MM.1S (cell line): ENCODE data around the gene ATP4A.

Experiments
- DNase-seq: peaks from one replicate; pipeline ENCODE4 v3.0.0-alpha.2; 2015
- H2AFZ ChIP-seq: fragments of 300-600 bp; sonication (generic); 2 replicates; pipeline ENCODE4 v1.6.0; 2016; ENCODE audit warnings: antibody characterized with exemption, low read length
- H3F3A ChIP-seq: fragments of 300-600 bp; sonication (generic); 2 replicates; pipeline ENCODE4 v1.6.1; 2016; ENCODE audit warnings: mild to moderate bottlenecking, antibody characterized with exemption, low read length, moderate library complexity, mixed read lengths; ENCODE audit not compliant: insufficient read depth
- H3K27ac ChIP-seq: fragments of 300-600 bp; sonication (generic); 2 replicates; pipeline ENCODE4 v1.5.1; 2016; ENCODE audit warnings: mild to moderate bottlenecking, low read length
- H3K27me3 ChIP-seq: fragments of 300-600 bp; sonication (generic); replicated peaks from 2 replicates; pipeline ENCODE4 v1.6.0; 2016; ENCODE audit warnings: low read length; ENCODE audit not compliant: insufficient read depth
- H3K36me3 ChIP-seq: fragments of 300-600 bp; sonication (generic); replicated peaks from 2 replicates; pipeline ENCODE4 v1.6.1; 2016; ENCODE audit warnings: mild to moderate bottlenecking, low read length, mixed read lengths; ENCODE audit not compliant: insufficient read depth
- H3K4me1 ChIP-seq: fragments of 300-600 bp; sonication (generic); 2 replicates; pipeline ENCODE4 v1.6.1; 2016; ENCODE audit warnings: low read length, mixed read lengths
- H3K4me2 ChIP-seq: fragments of 300-600 bp; sonication (generic); 2 replicates; pipeline ENCODE4 v1.6.0; 2016; ENCODE audit warnings: low read depth, low read length
- H3K4me3 ChIP-seq: fragments of 300-600 bp; sonication (generic); 2 replicates; pipeline ENCODE4 v1.5.1; 2016; ENCODE audit warnings: low read length, mixed read lengths
- H3K79me2 ChIP-seq: fragments of 300-600 bp; sonication (generic); 2 replicates; pipeline ENCODE4 v1.6.1; 2016; ENCODE audit warnings: mixed run types, low read length, mixed read lengths
- H3K9ac ChIP-seq: fragments of 300-600 bp; sonication (generic); 2 replicates; pipeline ENCODE4 v1.6.1; 2016; ENCODE audit warnings: low read length, mixed read lengths
- H3K9me2 ChIP-seq: fragments of 300-600 bp; sonication (generic); replicated peaks from 2 replicates; pipeline ENCODE4 v1.6.1; 2016; ENCODE audit warnings: mild to moderate bottlenecking, low read length, mixed read lengths; ENCODE audit not compliant: insufficient read depth
- H3K9me3 ChIP-seq: fragments of 300-600 bp; sonication (generic); replicated peaks from 2 replicates; pipeline ENCODE4 v1.6.1; 2016; ENCODE audit warnings: mild to moderate bottlenecking, low read length, mixed read lengths; ENCODE audit not compliant: insufficient read depth
- H4K20me1 ChIP-seq: fragments of 300-600 bp; sonication (generic); 2 replicates; pipeline ENCODE4 v1.6.1; 2016; ENCODE audit warnings: mild to moderate bottlenecking, low read length, moderate library complexity, mixed read lengths; ENCODE audit not compliant: insufficient read depth
- EZH2 ChIP-seq: fragments of 300-600 bp; sonication (generic); optimal IDR thresholded peaks from 2 replicates; pipeline ENCODE3; 2017; ENCODE audit warnings: low read depth, mild to moderate bottlenecking, antibody characterized with exemption, low read length, mixed read lengths
- EZH2phosphoT487 ChIP-seq: fragments of 300-600 bp; sonication (generic); IDR thresholded peaks from 2 replicates; pipeline ENCODE4 v1.6.1; 2018; ENCODE audit warnings: antibody characterized with exemption, low read length
- TF ChIP-seq, protein P1 (sequence below): fragments of 300-600 bp; sonication (generic); IDR thresholded peaks from 2 replicates; pipeline ENCODE4 v1.5.1; 2016; ENCODE audit warnings: antibody characterized with exemption, low read length, mixed read lengths

ATP4A gene

DNA sequence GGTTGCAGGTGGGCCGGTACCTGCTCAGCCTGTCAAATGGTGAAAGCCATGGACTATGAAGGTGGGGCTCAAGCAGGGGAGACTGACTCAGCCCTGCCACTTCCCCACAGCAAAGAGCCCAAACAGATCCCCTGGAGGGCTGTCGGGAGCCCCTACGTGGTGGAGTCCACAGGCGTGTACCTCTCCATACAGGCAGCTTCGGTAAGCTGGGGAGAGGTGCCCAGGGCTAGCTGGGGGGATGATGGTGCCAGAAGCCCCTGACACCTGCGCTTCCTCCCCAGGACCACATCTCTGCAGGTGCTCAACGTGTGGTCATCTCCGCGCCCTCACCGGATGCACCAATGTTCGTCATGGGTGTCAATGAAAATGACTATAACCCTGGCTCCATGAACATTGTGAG is 21.2 kb downstream of the ATP4A start:
- TF ChIP-seq, protein P1, sequence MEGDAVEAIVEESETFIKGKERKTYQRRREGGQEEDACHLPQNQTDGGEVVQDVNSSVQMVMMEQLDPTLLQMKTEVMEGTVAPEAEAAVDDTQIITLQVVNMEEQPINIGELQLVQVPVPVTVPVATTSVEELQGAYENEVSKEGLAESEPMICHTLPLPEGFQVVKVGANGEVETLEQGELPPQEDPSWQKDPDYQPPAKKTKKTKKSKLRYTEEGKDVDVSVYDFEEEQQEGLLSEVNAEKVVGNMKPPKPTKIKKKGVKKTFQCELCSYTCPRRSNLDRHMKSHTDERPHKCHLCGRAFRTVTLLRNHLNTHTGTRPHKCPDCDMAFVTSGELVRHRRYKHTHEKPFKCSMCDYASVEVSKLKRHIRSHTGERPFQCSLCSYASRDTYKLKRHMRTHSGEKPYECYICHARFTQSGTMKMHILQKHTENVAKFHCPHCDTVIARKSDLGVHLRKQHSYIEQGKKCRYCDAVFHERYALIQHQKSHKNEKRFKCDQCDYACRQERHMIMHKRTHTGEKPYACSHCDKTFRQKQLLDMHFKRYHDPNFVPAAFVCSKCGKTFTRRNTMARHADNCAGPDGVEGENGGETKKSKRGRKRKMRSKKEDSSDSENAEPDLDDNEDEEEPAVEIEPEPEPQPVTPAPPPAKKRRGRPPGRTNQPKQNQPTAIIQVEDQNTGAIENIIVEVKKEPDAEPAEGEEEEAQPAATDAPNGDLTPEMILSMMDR: no peak
- no peak for TF ChIP-seq EZH2phosphoT487
- no peak for TF ChIP-seq EZH2
- peaks cover 30% of the 10 kb centered on the region for H3K79me2 ChIP-seq
- H2AFZ ChIP-seq: no peak overlapping the region
- H3K27me3 ChIP-seq: peaks cover 3% of the 10 kb centered on the region
- H3K4me3 ChIP-seq: no peak overlapping the region
- no peaks in the 10 kb centered on the region for H4K20me1 ChIP-seq
- no peaks in the 10 kb centered on the region for H3F3A ChIP-seq
- H3K4me2 ChIP-seq: no peak overlapping the region
- H3K36me3 ChIP-seq: no peaks in the 10 kb centered on the region
- no peak overlapping the region for H3K9ac ChIP-seq
- no peak for DNase-seq
- H3K27ac ChIP-seq: no peak overlapping the region
- peaks cover 11% of the 10 kb centered on the region for H3K4me1 ChIP-seq
- no peaks in the 10 kb centered on the region for H3K9me2 ChIP-seq
- H3K9me3 ChIP-seq: no peaks in the 10 kb centered on the region

DNA sequence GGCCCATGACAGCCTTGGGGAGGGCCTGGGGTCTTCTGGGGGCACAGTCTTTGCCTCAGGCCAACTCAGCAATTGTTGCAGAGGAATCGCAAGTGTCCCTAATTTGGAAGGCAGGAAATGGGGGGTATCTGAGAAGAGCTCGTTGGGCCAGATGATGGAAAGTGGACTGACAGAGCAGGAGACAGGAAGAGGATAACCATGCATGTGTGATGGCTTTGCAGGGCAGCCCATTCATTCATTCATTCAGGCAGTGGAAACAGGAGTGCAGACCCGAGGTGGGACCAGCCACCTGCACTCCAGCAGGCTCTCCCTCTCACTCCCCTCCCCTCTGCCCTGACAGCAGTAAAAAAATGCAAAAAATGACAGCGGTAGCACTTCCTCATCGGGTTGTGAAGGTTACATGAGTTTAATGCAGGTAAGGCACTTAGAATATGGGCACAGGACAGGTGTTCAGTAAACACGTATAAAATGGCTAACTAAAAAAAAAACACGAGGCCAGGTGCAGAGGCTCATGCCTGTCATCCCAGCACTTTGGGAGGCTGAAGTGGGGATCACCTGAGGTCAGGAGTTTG is 23.0 kb downstream of the ATP4A start:
- Histone ChIP-seq H3K27ac (no peak overlapping the region), H3K4me3 (no peak overlapping the region), H3K4me2 (no peak overlapping the region), H3K79me2 (peaks cover 14% of the 10 kb centered on the region), H3K9ac (no peak overlapping the region), H4K20me1 (no peaks in the 10 kb centered on the region), H3F3A (no peaks in the 10 kb centered on the region), H3K4me1 (peaks cover 5% of the 10 kb centered on the region; the same call in 1 of the 2 replicates), H3K9me3 (no peaks in the 10 kb centered on the region), H2AFZ (no peak overlapping the region), H3K36me3 (no peaks in the 10 kb centered on the region), H3K9me2 (no peaks in the 10 kb centered on the region), H3K27me3 (peaks cover 20% of the 10 kb centered on the region)
- TF ChIP-seq EZH2phosphoT487 (no peak), EZH2 (no peak)
- TF ChIP-seq, protein P1: no peak
- no peak for DNase-seq

DNA sequence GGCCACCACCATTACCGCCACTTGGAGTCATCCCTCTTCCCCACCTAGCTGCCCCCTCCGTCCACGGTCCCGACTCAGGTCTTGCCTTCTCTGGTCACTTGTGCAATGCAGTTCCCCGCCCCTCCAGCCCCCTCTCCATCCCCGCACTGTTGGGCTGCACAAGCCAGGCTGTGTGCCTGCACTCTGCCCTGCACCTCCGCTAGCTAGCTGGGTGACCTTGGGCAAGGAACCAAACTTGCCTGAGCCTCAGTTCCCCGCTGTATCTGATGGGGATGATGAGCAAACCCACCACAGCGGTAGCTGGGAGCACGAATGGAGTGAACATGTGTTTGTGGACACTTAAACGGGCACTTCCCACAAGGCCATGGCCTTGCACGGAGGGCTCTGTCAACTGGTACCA is 23.6 kb downstream of the ATP4A start:
- Histone ChIP-seq H2AFZ (no peak overlapping the region), H3K4me1 (peaks cover 5% of the 10 kb centered on the region; the same call in 1 of the 2 replicates), H3K9me2 (no peaks in the 10 kb centered on the region), H3K9ac (no peak overlapping the region), H3K79me2 (peaks cover 11% of the 10 kb centered on the region), H3K27ac (no peak overlapping the region), H4K20me1 (no peaks in the 10 kb centered on the region), H3K4me2 (no peak overlapping the region), H3K9me3 (no peaks in the 10 kb centered on the region), H3K4me3 (no peak overlapping the region), H3F3A (no peaks in the 10 kb centered on the region), H3K27me3 (peaks cover 24% of the 10 kb centered on the region), H3K36me3 (no peaks in the 10 kb centered on the region)
- no peak for DNase-seq
- TF ChIP-seq EZH2phosphoT487: no peak
- TF ChIP-seq, protein P1: no peak
